Stomach smooth muscle (tissue), 2 donors: ENCODE measurements around the gene LRIG1.
A peak's percentile ranks its signal among the peaks of the same experiment; 100 is the strongest.

Source experiments
- H3K27ac ChIP-seq: one replicate; pipeline ENCODE4 v1.7.0; 2013; ENCODE audit warnings: mild to moderate bottlenecking, low read length, inconsistent platforms
- H3K27me3 ChIP-seq, 2 donors: one replicate each; pipeline ENCODE4 v1.7.0; 2013; ENCODE audit warnings: low read length in 2 of 2; ENCODE audit not compliant: insufficient read depth in 2 of 2, control insufficient read depth in 1 of 2
- H3K36me3 ChIP-seq, 2 donors: one replicate each; pipeline ENCODE4 v1.7.0; 2013; ENCODE audit warnings: low read length in 2 of 2; ENCODE audit not compliant: control insufficient read depth in 2 of 2, insufficient read depth in 2 of 2
- H3K4me1 ChIP-seq: one replicate; pipeline ENCODE4 v1.7.0; 2013; ENCODE audit warnings: low read length; ENCODE audit not compliant: control insufficient read depth, insufficient read depth
- H3K4me3 ChIP-seq, 2 donors: one replicate each; pipeline ENCODE4 v1.7.0; 2013; ENCODE audit warnings: low read length in 2 of 2
- H3K9ac ChIP-seq, 2 donors: one replicate each; pipeline ENCODE4 v1.7.0; 2013; ENCODE audit warnings: low read length in 2 of 2, mild to moderate bottlenecking in 1 of 2
- H3K9me3 ChIP-seq, 2 donors: one replicate each; pipeline ENCODE4 v1.7.0; 2013; ENCODE audit warnings: low read length in 2 of 2; ENCODE audit not compliant: control insufficient read depth in 2 of 2
- donor health status: healthy.
- donor health status: Pancreatic carcinoma.

Gene LRIG1

GRCh38 chr3:66478960-66479359 is 21.9 kb downstream of the LRIG1 start:
- H3K27me3 ChIP-seq: no peaks in the 10 kb centered on the region
- H3K9ac ChIP-seq: no peak overlapping the region
- H3K36me3 ChIP-seq: no peaks in the 10 kb centered on the region
- H3K27ac ChIP-seq: peak overlapping the region; percentile 50
- H3K4me1 ChIP-seq: peaks cover 89% of the 10 kb centered on the region
- H3K4me3 ChIP-seq: peak overlapping the region in 1 of 2 donors; percentile 45
- H3K9me3 ChIP-seq: no peaks in the 10 kb centered on the region

- H3K4me3 ChIP-seq: no peak overlapping the region
- H3K27ac ChIP-seq: peak overlapping the region; percentile 64
- H3K4me1 ChIP-seq: peaks cover 89% of the 10 kb centered on the region
- no peaks in the 10 kb centered on the region for H3K27me3 ChIP-seq
- H3K9me3 ChIP-seq: no peaks in the 10 kb centered on the region
- H3K9ac ChIP-seq: no peak overlapping the region
- H3K36me3 ChIP-seq: no peaks in the 10 kb centered on the region
Measured at GRCh38 chr3:66477856-66478255, 23.0 kb downstream of the LRIG1 start.

- no peaks in the 10 kb centered on the region for H3K9me3 ChIP-seq
- H3K4me3 ChIP-seq: peak overlapping the region; percentile 22 to 44
- H3K4me1 ChIP-seq: peaks cover 88% of the 10 kb centered on the region
- H3K9ac ChIP-seq: peak overlapping the region in 1 of 2 donors; percentile 34
- H3K27ac ChIP-seq: peak overlapping the region; percentile 64
- no peaks in the 10 kb centered on the region for H3K36me3 ChIP-seq
- no peaks in the 10 kb centered on the region for H3K27me3 ChIP-seq
Measured at GRCh38 chr3:66476852-66477381, 23.9 kb downstream of the LRIG1 start.

- H3K4me3 ChIP-seq: peak overlapping the region; percentile 20 to 47
- no peaks in the 10 kb centered on the region for H3K27me3 ChIP-seq
- peak overlapping the region; percentile 62 for H3K27ac ChIP-seq
- no peaks in the 10 kb centered on the region for H3K9me3 ChIP-seq
- no peak overlapping the region for H3K9ac ChIP-seq
- H3K36me3 ChIP-seq: no peaks in the 10 kb centered on the region
- H3K4me1 ChIP-seq: peaks cover 82% of the 10 kb centered on the region
Measured at GRCh38 chr3:66475386-66476020, 25.3 kb downstream of the LRIG1 start.

- Histone ChIP-seq H3K4me1 (peaks cover 71% of the 10 kb centered on the region), H3K36me3 (no peaks in the 10 kb centered on the region), H3K9ac (peak overlapping the region; percentile 1 to 39), H3K27me3 (no peaks in the 10 kb centered on the region), H3K9me3 (no peaks in the 10 kb centered on the region), H3K4me3 (peak overlapping the region; percentile 31 to 52), H3K27ac (peak overlapping the region; percentile 46)
Measured at GRCh38 chr3:66473692-66474091, 27.1 kb downstream of the LRIG1 start.

- H3K4me1 ChIP-seq: peaks cover 66% of the 10 kb centered on the region
- peak overlapping the region; percentile 31 to 52 for H3K4me3 ChIP-seq
Measured at GRCh38 chr3:66473181-66473580, 27.6 kb downstream of the LRIG1 start.

GRCh38 chr3:66472313-66473134 is 28.3 kb downstream of the LRIG1 start:
- Histone ChIP-seq H3K4me3 (peak overlapping the region; percentile 31 to 52), H3K27me3 (no peaks in the 10 kb centered on the region), H3K27ac (no peak overlapping the region), H3K4me1 (peaks cover 60% of the 10 kb centered on the region), H3K36me3 (no peaks in the 10 kb centered on the region), H3K9ac (peak overlapping the region in 1 of 2 donors; percentile 39), H3K9me3 (no peaks in the 10 kb centered on the region)

More at GRCh38 chr3:66473181-66473580, 27.6 kb downstream of the LRIG1 start:
- H3K27ac ChIP-seq: peak overlapping the region; percentile 46
- H3K27me3 ChIP-seq: no peaks in the 10 kb centered on the region
- no peaks in the 10 kb centered on the region for H3K9me3 ChIP-seq
- H3K9ac ChIP-seq: peak overlapping the region; percentile 1 to 39
- no peaks in the 10 kb centered on the region for H3K36me3 ChIP-seq

GRCh38 chr3:66470956-66471686 is 29.7 kb downstream of the LRIG1 start:
- Histone ChIP-seq H3K9me3 (no peaks in the 10 kb centered on the region), H3K27me3 (no peaks in the 10 kb centered on the region), H3K4me1 (peaks cover 54% of the 10 kb centered on the region), H3K27ac (no peak overlapping the region), H3K36me3 (no peaks in the 10 kb centered on the region), H3K9ac (no peak overlapping the region), H3K4me3 (no peak overlapping the region)

GRCh38 chr3:66470285-66470684 is 30.5 kb downstream of the LRIG1 start:
- peaks cover 52% of the 10 kb centered on the region for H3K4me1 ChIP-seq
- no peaks in the 10 kb centered on the region for H3K36me3 ChIP-seq
- H3K9me3 ChIP-seq: no peaks in the 10 kb centered on the region
- H3K27me3 ChIP-seq: no peaks in the 10 kb centered on the region
- H3K9ac ChIP-seq: no peak overlapping the region
- H3K4me3 ChIP-seq: no peak overlapping the region
- no peak overlapping the region for H3K27ac ChIP-seq

GRCh38 chr3:66469220-66469640 is 31.6 kb downstream of the LRIG1 start:
- Histone ChIP-seq H3K27ac (no peak overlapping the region), H3K36me3 (no peaks in the 10 kb centered on the region), H3K9ac (no peak overlapping the region), H3K4me1 (peaks cover 50% of the 10 kb centered on the region), H3K4me3 (no peak overlapping the region), H3K9me3 (no peaks in the 10 kb centered on the region), H3K27me3 (no peaks in the 10 kb centered on the region)
